GM19023 (cell line): ENCODE measurements around the gene CFP.

ENCODE experiments used
- ATAC-seq: cut with Tn5 transposase; IDR thresholded peaks from one replicate; pipeline ENCODE4 v1.9.1; 2021; ENCODE audit warnings: mild to moderate bottlenecking, moderate library complexity; ENCODE audit not compliant: unreplicated experiment

The CFP gene

GRCh38 chrX:47638816-47639215 is 9.1 kb upstream of the CFP start:
- no peak for ATAC-seq

GRCh38 chrX:47637546-47638195 is 7.9 kb upstream of the CFP start:
- peak; percentile 62 for ATAC-seq

GRCh38 chrX:47634871-47635575 is 5.3 kb upstream of the CFP start:
- no peak for ATAC-seq

- ATAC-seq: no peak
These were observed 4.2 kb upstream of the CFP start for GRCh38 chrX:47633689-47634590.

GRCh38 chrX:47632666-47633065 is 2.9 kb upstream of the CFP start:
- ATAC-seq: no peak

- no peak for ATAC-seq
These were observed 1.9 kb upstream of the CFP start for GRCh38 chrX:47631676-47632075.

- ATAC-seq: no peak
These were observed 748 bp downstream of the CFP start for GRCh38 chrX:47628982-47629381.

GRCh38 chrX:47625365-47625764 is 4.4 kb downstream of the CFP start:
- ATAC-seq: no peak

GRCh38 chrX:47623540-47624027 is 6.1 kb downstream of the CFP start:
- no peak for ATAC-seq

- ATAC-seq: no peak
These were observed 7.9 kb downstream of the CFP start for GRCh38 chrX:47621851-47622250.

- no peak for ATAC-seq
These were observed 9.4 kb downstream of the CFP start for GRCh38 chrX:47620303-47620685.

GRCh38 chrX:47619486-47620302 is 10.0 kb downstream of the CFP start, which contains the start of gene SYN1:
TSS of gene SYN1 (minus strand) at chrX:47619857. CDS start at chrX:47619728, 129 bp downstream.
- no peak for ATAC-seq

- no peak for ATAC-seq
These were observed 10.7 kb downstream of the CFP start for GRCh38 chrX:47618923-47619485.

GRCh38 chrX:47614618-47615017 is 15.1 kb downstream of the CFP start:
- no peak for ATAC-seq

- ATAC-seq: no peak
These were observed 16.6 kb downstream of the CFP start for GRCh38 chrX:47613082-47613481.

- no peak for ATAC-seq
These were observed 17.3 kb downstream of the CFP start for GRCh38 chrX:47612418-47612817.

- ATAC-seq: no peak
These were observed 17.8 kb downstream of the CFP start for GRCh38 chrX:47611926-47612325.

GRCh38 chrX:47611489-47611888 is 18.2 kb downstream of the CFP start:
- ATAC-seq: no peak

GRCh38 chrX:47610511-47610910 is 19.2 kb downstream of the CFP start:
- no peak for ATAC-seq

- ATAC-seq: no peak
These were observed 21.5 kb downstream of the CFP start for GRCh38 chrX:47608130-47608810.
